ENCODE measurements around the gene DCUN1D4.

The DCUN1D4 gene

GRCh38 chr4:51894059-51894645, 51.2 kb downstream of the DCUN1D4 start:
- Histone ChIP-seq H4K8ac (ENCODE audit: low read length) (no peak overlapping the region), H3K36me3 (ENCODE audit: control insufficient read depth in 1 of 2, insufficient read depth in 2 of 2, low read depth in 1 of 2, low read length in 2 of 2) (peaks cover 8 to 63% of the 10 kb centered on the region in 2 experiments), H3K18ac (ENCODE audit: low read depth in 1 of 2, low read length in 2 of 2) (no peak overlapping the region), H2BK15ac (ENCODE audit: low read depth, poor library complexity, severe bottlenecking) (no peak overlapping the region), H2AK5ac (ENCODE audit: low read length, severe bottlenecking) (no peak overlapping the region), H3K9me3 (ENCODE audit: control insufficient read depth, low read length) (no peaks in the 10 kb centered on the region), H4K91ac (ENCODE audit: low read length) (no peak overlapping the region), H3K4me2 (ENCODE audit: low read length, poor library complexity, severe bottlenecking) (no peak overlapping the region), H3K23ac (ENCODE audit: low read length in 2 of 2) (no peak overlapping the region), H3K4me1 (ENCODE audit: control insufficient read depth, insufficient read depth, low read depth, low read length) (no peaks in the 10 kb centered on the region), H2AFZ (ENCODE audit: low read depth, low read length) (no peak overlapping the region), H3K4me3 (ENCODE audit: insufficient read depth in 1 of 2, low read depth in 1 of 2, low read length in 2 of 2) (no peak overlapping the region), H2BK12ac (ENCODE audit: low read length in 2 of 2) (no peak overlapping the region), H3K27ac (ENCODE audit: low read length, poor library complexity, severe bottlenecking) (no peak overlapping the region), H2BK5ac (ENCODE audit: low read depth, low read length, poor library complexity, severe bottlenecking) (no peak overlapping the region), H3K4ac (ENCODE audit: low read depth in 1 of 2, low read length in 2 of 2) (no peak overlapping the region), H3K14ac (ENCODE audit: low read length in 2 of 2) (no peak overlapping the region), H3K27me3 (ENCODE audit: control insufficient read depth in 1 of 2, insufficient read depth in 1 of 2, low read length in 2 of 2) (no peaks in the 10 kb centered on the region), H3K9ac (ENCODE audit: low read length) (peak overlapping the region; percentile 34), H2BK120ac (ENCODE audit: low read depth, low read length) (no peak overlapping the region), H3K79me1 (replicated peaks; ENCODE audit: low read length, poor library complexity, severe bottlenecking) (peaks cover 11% of the 10 kb centered on the region)
- 94% methylated on average over 1 of the region's 1 CpG for WGBS
- DNase-seq, result no peak

GRCh38 chr4:51895158-51895557, 52.2 kb downstream of the DCUN1D4 start:
- Histone ChIP-seq H4K91ac (ENCODE audit: low read length) (no peak overlapping the region), H3K9me3 (ENCODE audit: control insufficient read depth, low read length) (no peaks in the 10 kb centered on the region), H2AFZ (ENCODE audit: low read depth, low read length) (no peak overlapping the region), H3K18ac (ENCODE audit: low read depth in 1 of 2, low read length in 2 of 2) (no peak overlapping the region), H2BK12ac (ENCODE audit: low read length in 2 of 2) (no peak overlapping the region), H2BK120ac (ENCODE audit: low read depth, low read length) (no peak overlapping the region), H3K4me1 (ENCODE audit: control insufficient read depth, insufficient read depth, low read depth, low read length) (no peaks in the 10 kb centered on the region), H3K27ac (ENCODE audit: low read length, poor library complexity, severe bottlenecking) (no peak overlapping the region), H2AK5ac (ENCODE audit: low read length, severe bottlenecking) (no peak overlapping the region), H2BK5ac (ENCODE audit: low read depth, low read length, poor library complexity, severe bottlenecking) (no peak overlapping the region), H3K27me3 (ENCODE audit: control insufficient read depth in 1 of 2, insufficient read depth in 1 of 2, low read length in 2 of 2) (no peaks in the 10 kb centered on the region), H2BK15ac (ENCODE audit: low read depth, poor library complexity, severe bottlenecking) (no peak overlapping the region), H3K4me2 (ENCODE audit: low read length, poor library complexity, severe bottlenecking) (no peak overlapping the region), H3K79me1 (replicated peaks; ENCODE audit: low read length, poor library complexity, severe bottlenecking) (peaks cover 11% of the 10 kb centered on the region), H3K9ac (ENCODE audit: low read length) (peak overlapping the region; percentile 34), H3K4ac (ENCODE audit: low read depth in 1 of 2, low read length in 2 of 2) (no peak overlapping the region), H3K23ac (ENCODE audit: low read length in 2 of 2) (no peak overlapping the region), H3K4me3 (ENCODE audit: insufficient read depth in 1 of 2, low read depth in 1 of 2, low read length in 2 of 2) (no peak overlapping the region), H3K36me3 (ENCODE audit: control insufficient read depth in 1 of 2, insufficient read depth in 2 of 2, low read depth in 1 of 2, low read length in 2 of 2) (peaks cover 8 to 65% of the 10 kb centered on the region in 2 experiments), H3K14ac (ENCODE audit: low read length in 2 of 2) (peak overlapping the region in 1 of 2 experiments; percentile 71), H4K8ac (ENCODE audit: low read length) (no peak overlapping the region)
- WGBS, result 91% methylated on average over 2 of the region's 3 CpGs
- DNase-seq, result no peak

GRCh38 chr4:51895816-51896408, 53.0 kb downstream of the DCUN1D4 start:
- peaks cover 13% of the 10 kb centered on the region for H3K79me1 ChIP-seq (replicated peaks; ENCODE audit: low read length, poor library complexity, severe bottlenecking)
- H3K14ac ChIP-seq (ENCODE audit: low read length in 2 of 2), result no peak overlapping the region
- H3K4me2 ChIP-seq (ENCODE audit: low read length, poor library complexity, severe bottlenecking), result no peak overlapping the region
- H2AK5ac ChIP-seq (ENCODE audit: low read length, severe bottlenecking), result no peak overlapping the region
- no peak overlapping the region for H3K18ac ChIP-seq (ENCODE audit: low read depth in 1 of 2, low read length in 2 of 2)
- H3K4me3 ChIP-seq (ENCODE audit: insufficient read depth in 1 of 2, low read depth in 1 of 2, low read length in 2 of 2), result no peak overlapping the region
- no peak overlapping the region for H3K23ac ChIP-seq (ENCODE audit: low read length in 2 of 2)
- H3K27me3 ChIP-seq (ENCODE audit: control insufficient read depth in 1 of 2, insufficient read depth in 1 of 2, low read length in 2 of 2), result no peaks in the 10 kb centered on the region
- H2BK15ac ChIP-seq (ENCODE audit: low read depth, poor library complexity, severe bottlenecking), result no peak overlapping the region
- H2BK5ac ChIP-seq (ENCODE audit: low read depth, low read length, poor library complexity, severe bottlenecking), result no peak overlapping the region
- no peaks in the 10 kb centered on the region for H3K9me3 ChIP-seq (ENCODE audit: control insufficient read depth, low read length)
- H2BK12ac ChIP-seq (ENCODE audit: low read length in 2 of 2), result no peak overlapping the region
- H3K4ac ChIP-seq (ENCODE audit: low read depth in 1 of 2, low read length in 2 of 2), result no peak overlapping the region
- 0% methylated on average over 1 of the region's 2 CpGs for WGBS
- H3K4me1 ChIP-seq (ENCODE audit: control insufficient read depth, insufficient read depth, low read depth, low read length), result no peaks in the 10 kb centered on the region
- no peak overlapping the region for H3K27ac ChIP-seq (ENCODE audit: low read length, poor library complexity, severe bottlenecking)
- H4K91ac ChIP-seq (ENCODE audit: low read length), result no peak overlapping the region
- peaks cover 10 to 65% of the 10 kb centered on the region in 2 experiments for H3K36me3 ChIP-seq (ENCODE audit: control insufficient read depth in 1 of 2, insufficient read depth in 2 of 2, low read depth in 1 of 2, low read length in 2 of 2)
- no peak overlapping the region for H2BK120ac ChIP-seq (ENCODE audit: low read depth, low read length)
- H4K8ac ChIP-seq (ENCODE audit: low read length), result no peak overlapping the region
- peak overlapping the region; percentile 56 for H3K9ac ChIP-seq (ENCODE audit: low read length)
- peak; percentile 85 for DNase-seq
- no peak overlapping the region for H2AFZ ChIP-seq (ENCODE audit: low read depth, low read length)

GRCh38 chr4:51901363-51901762, 58.4 kb downstream of the DCUN1D4 start:
- Histone ChIP-seq H3K4ac (ENCODE audit: low read depth in 1 of 2, low read length in 2 of 2) (no peak overlapping the region), H2BK5ac (ENCODE audit: low read depth, low read length, poor library complexity, severe bottlenecking) (no peak overlapping the region), H4K91ac (ENCODE audit: low read length) (no peak overlapping the region), H3K18ac (ENCODE audit: low read depth in 1 of 2, low read length in 2 of 2) (no peak overlapping the region), H3K14ac (ENCODE audit: low read length in 2 of 2) (no peak overlapping the region), H2BK12ac (ENCODE audit: low read length in 2 of 2) (no peak overlapping the region), H2BK120ac (ENCODE audit: low read depth, low read length) (no peak overlapping the region), H3K4me2 (ENCODE audit: low read length, poor library complexity, severe bottlenecking) (no peak overlapping the region), H3K27ac (ENCODE audit: low read length, poor library complexity, severe bottlenecking) (no peak overlapping the region), H3K36me3 (ENCODE audit: control insufficient read depth in 1 of 2, insufficient read depth in 2 of 2, low read depth in 1 of 2, low read length in 2 of 2) (peaks cover 20 to 86% of the 10 kb centered on the region in 2 experiments), H2AFZ (ENCODE audit: low read depth, low read length) (no peak overlapping the region), H3K9ac (ENCODE audit: low read length) (no peak overlapping the region), H2AK5ac (ENCODE audit: low read length, severe bottlenecking) (no peak overlapping the region), H2BK15ac (ENCODE audit: low read depth, poor library complexity, severe bottlenecking) (no peak overlapping the region), H3K9me3 (ENCODE audit: control insufficient read depth, low read length) (no peaks in the 10 kb centered on the region), H3K79me1 (replicated peaks; ENCODE audit: low read length, poor library complexity, severe bottlenecking) (peaks cover 22% of the 10 kb centered on the region), H3K23ac (ENCODE audit: low read length in 2 of 2) (no peak overlapping the region), H3K4me1 (ENCODE audit: control insufficient read depth, insufficient read depth, low read depth, low read length) (no peaks in the 10 kb centered on the region), H3K4me3 (ENCODE audit: insufficient read depth in 1 of 2, low read depth in 1 of 2, low read length in 2 of 2) (no peak overlapping the region), H3K27me3 (ENCODE audit: control insufficient read depth in 1 of 2, insufficient read depth in 1 of 2, low read length in 2 of 2) (no peaks in the 10 kb centered on the region), H4K8ac (ENCODE audit: low read length) (no peak overlapping the region)
- 92% methylated on average over 5 of the region's 5 CpGs for WGBS
- no peak for DNase-seq

All from mesenchymal stem cell (in vitro differentiated cells and primary cell).